Measurements from ENCODE around the gene IL17B.

GRCh38 chr5:149380466-149381121 lies 1.5 kb upstream of the IL17B start:
- TF ChIP-seq E2F1 (CRISPR knock-in tag; IDR thresholded peaks at IDR 0.05) (no peak), ZEB1 (IDR thresholded peaks at IDR 0.05; ENCODE audit: insufficient replicate concordance, low read depth) (no peak), FOXK1 (CRISPR knock-in tag; IDR thresholded peaks at IDR 0.05; ENCODE audit: borderline replicate concordance, low read depth) (no peak), KDM6A (CRISPR knock-in tag; IDR thresholded peaks at IDR 0.05; ENCODE audit: low read depth) (no peak), BCLAF1 (IDR thresholded peaks at IDR 0.05) (no peak)
- TF ChIP-seq, protein P1, sequence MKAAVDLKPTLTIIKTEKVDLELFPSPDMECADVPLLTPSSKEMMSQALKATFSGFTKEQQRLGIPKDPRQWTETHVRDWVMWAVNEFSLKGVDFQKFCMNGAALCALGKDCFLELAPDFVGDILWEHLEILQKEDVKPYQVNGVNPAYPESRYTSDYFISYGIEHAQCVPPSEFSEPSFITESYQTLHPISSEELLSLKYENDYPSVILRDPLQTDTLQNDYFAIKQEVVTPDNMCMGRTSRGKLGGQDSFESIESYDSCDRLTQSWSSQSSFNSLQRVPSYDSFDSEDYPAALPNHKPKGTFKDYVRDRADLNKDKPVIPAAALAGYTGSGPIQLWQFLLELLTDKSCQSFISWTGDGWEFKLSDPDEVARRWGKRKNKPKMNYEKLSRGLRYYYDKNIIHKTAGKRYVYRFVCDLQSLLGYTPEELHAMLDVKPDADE (CRISPR knock-in tag; IDR thresholded peaks at IDR 0.05), result no peak
- TF ChIP-seq, protein P2, sequence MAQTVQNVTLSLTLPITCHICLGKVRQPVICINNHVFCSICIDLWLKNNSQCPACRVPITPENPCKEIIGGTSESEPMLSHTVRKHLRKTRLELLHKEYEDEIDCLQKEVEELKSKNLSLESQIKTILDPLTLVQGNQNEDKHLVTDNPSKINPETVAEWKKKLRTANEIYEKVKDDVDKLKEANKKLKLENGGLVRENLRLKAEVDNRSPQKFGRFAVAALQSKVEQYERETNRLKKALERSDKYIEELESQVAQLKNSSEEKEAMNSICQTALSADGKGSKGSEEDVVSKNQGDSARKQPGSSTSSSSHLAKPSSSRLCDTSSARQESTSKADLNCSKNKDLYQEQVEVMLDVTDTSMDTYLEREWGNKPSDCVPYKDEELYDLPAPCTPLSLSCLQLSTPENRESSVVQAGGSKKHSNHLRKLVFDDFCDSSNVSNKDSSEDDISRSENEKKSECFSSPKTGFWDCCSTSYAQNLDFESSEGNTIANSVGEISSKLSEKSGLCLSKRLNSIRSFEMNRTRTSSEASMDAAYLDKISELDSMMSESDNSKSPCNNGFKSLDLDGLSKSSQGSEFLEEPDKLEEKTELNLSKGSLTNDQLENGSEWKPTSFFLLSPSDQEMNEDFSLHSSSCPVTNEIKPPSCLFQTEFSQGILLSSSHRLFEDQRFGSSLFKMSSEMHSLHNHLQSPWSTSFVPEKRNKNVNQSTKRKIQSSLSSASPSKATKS (CRISPR knock-in tag; IDR thresholded peaks at IDR 0.05), result no peak
